ENCODE data around the gene ABCC5.
"Not testable (repeated sequence)": the region's sequence is repeated elsewhere in the genome, so short reads cannot be mapped to it uniquely, and the experiment has no call there.

The ABCC5 gene

GRCh38 chr3:184017672-184018423 is at the start of gene ABCC5:
Gene ABCC5 (minus strand): TSS chr3:184017884. CDS start chr3:184014392, 3,492 bp downstream.
- in situ Hi-C loops (cut with HindIII; ENCODE audit: low pct_ligation_motif_present, low pct_unique_long_range_greater_than_20kb, low sequenced_read_pairs) = no loop called here
- DNase-seq = peak; percentile 88

GRCh38 chr3:184066211-184066610 is 48.5 kb upstream of the ABCC5 start:
- DNase-seq = no peak
- in situ Hi-C loops (cut with HindIII; ENCODE audit: low pct_ligation_motif_present, low pct_unique_long_range_greater_than_20kb, low sequenced_read_pairs) = no loop called here

DNA sequence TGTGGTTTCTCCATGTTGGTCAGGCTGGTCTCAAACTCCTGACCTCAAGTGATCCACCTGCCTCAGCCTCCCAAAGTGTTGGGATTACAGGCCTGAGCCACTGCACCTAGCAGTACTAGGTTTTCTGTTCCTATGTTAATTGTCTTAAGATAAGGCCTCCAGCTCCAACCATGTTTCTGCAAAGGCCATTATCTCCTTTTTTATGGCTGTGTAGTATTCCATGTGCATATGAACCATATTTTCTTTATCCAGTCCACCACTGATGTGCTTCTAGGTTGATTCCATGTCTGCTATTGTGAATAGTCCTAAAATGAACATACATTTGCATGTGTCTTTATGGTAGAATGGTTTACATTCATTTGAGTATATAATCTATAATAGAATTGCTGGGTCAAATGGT is 45.0 kb upstream of the ABCC5 start:
- no peak for DNase-seq
- in situ Hi-C loops (cut with HindIII; ENCODE audit: low pct_ligation_motif_present, low pct_unique_long_range_greater_than_20kb, low sequenced_read_pairs) = no loop called here

GRCh38 chr3:184059424-184059823 is 41.7 kb upstream of the ABCC5 start:
- no peak for DNase-seq
- in situ Hi-C loops (cut with HindIII; ENCODE audit: low pct_ligation_motif_present, low pct_unique_long_range_greater_than_20kb, low sequenced_read_pairs) = no loop called here

DNA sequence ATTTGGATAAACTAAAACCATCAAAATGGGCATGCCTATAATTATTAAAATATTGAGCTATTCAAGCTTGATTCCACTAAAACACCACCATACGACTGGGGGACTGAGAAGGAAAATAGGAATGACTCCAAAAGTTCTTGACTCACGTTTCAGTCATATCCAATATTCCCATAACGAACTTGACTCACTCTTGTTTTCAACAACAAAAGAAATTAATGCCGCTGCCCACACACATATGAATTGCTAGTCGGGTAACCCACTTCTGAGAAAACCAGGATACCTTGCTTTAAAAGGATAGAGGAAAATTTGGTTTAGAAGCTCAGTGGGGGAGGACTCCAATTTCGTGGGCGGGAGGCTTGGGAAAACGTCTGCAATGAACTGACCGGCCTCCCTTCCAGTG is 40.3 kb upstream of the ABCC5 start:
- DNase-seq = no peak
- in situ Hi-C loops (cut with HindIII; ENCODE audit: low pct_ligation_motif_present, low pct_unique_long_range_greater_than_20kb, low sequenced_read_pairs) = no loop called here

DNA sequence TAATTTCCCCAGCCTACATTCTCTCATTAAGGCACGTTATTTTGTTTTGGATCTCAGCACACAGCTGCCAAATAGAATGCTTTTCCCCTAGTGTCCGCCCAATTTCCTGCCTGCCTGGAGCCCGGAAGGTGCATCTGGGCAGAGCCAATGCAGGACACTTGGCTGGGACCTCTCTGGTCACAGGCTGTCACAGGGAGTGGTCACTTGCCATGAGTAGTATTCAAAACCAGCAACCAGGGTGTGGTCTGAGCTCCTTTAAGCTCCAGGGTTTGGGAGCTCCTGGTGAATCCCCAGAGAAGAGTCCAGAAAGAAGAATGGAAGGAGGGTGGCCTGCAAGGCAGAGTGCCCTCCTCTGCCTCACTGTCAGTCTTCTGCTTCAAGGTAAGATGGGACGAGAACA is 35.1 kb upstream of the ABCC5 start, which contains the start of gene HTR3C:
TSS of gene HTR3C (plus strand) at position 281 of the 400 bp plus-strand sequence. CDS start at position 315, 34 bp downstream.
- DNase-seq = no peak
- in situ Hi-C loops (cut with HindIII; ENCODE audit: low pct_ligation_motif_present, low pct_unique_long_range_greater_than_20kb, low sequenced_read_pairs) = no loop called here

DNA sequence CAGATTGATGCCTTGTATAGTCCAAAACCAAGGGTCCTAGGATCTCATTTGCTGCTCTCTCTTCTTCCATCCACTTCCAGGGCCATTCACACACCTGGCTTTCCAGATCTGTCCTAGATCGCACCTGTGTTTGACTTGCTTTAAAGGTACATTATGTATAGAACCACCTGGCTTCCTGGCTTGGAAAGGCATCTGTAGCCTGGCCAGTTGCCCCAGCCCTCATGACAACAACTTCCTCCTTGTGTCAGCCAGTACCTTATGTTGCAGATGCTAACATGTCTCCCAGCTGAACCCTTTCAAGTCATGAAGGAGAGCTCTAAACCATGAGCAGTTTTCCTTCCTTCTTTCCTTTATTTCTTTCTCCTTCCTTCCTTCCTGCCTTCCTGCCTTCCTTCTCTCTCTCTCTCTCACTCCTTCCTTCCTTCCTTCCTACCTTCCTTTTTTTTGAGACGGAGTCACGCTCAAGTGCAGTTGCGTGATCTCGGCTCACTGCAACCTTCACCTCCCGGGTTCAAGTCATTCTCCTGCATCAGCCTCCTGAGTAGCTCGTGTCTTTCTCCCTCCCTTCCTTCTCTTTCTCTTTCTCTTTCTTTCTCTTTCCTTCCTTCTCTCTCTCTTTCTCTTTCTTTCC is 32.6 kb upstream of the ABCC5 start:
- no peak for DNase-seq
- in situ Hi-C loops (cut with HindIII; ENCODE audit: low pct_ligation_motif_present, low pct_unique_long_range_greater_than_20kb, low sequenced_read_pairs) = no loop called here

GRCh38 chr3:184045995-184046394 is 28.3 kb upstream of the ABCC5 start:
- in situ Hi-C loops (cut with HindIII; ENCODE audit: low pct_ligation_motif_present, low pct_unique_long_range_greater_than_20kb, low sequenced_read_pairs) = no loop called here
- DNase-seq = no peak

GRCh38 chr3:184042617-184043016 is 24.9 kb upstream of the ABCC5 start:
- no peak for DNase-seq
- in situ Hi-C loops (cut with HindIII; ENCODE audit: low pct_ligation_motif_present, low pct_unique_long_range_greater_than_20kb, low sequenced_read_pairs) = no loop called here

GRCh38 chr3:184040010-184040409 is 22.3 kb upstream of the ABCC5 start:
- peak; percentile 41 for DNase-seq
- in situ Hi-C loops (cut with HindIII; ENCODE audit: low pct_ligation_motif_present, low pct_unique_long_range_greater_than_20kb, low sequenced_read_pairs) = no loop called here

DNA sequence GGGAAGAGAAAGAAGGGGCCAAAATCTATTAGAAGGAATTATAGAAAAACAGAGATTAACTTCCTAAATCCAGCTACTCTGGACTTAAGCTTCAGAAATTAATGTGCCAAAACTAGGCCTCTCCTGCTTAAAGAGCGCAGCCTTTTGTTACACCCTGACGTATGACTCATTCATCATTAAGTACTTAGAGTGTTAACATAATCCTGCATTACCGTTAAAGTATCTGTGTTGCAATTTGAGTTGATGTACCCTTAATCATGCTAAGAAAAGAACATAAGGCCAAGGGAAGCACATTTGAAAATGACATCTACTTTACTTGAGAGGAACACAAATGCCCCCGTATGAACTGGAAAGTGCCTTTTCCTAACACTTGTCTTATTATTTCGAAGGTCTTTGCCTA is 21.7 kb upstream of the ABCC5 start:
- in situ Hi-C loops (cut with HindIII; ENCODE audit: low pct_ligation_motif_present, low pct_unique_long_range_greater_than_20kb, low sequenced_read_pairs) = no loop called here
- DNase-seq = no peak

- in situ Hi-C loops (cut with HindIII; ENCODE audit: low pct_ligation_motif_present, low pct_unique_long_range_greater_than_20kb, low sequenced_read_pairs) = not testable (repeated sequence)
These were observed 20.6 kb upstream of the ABCC5 start for GRCh38 chr3:184038307-184038706.

GRCh38 chr3:184037816-184038215 is 20.1 kb upstream of the ABCC5 start:
- no peak for DNase-seq
- in situ Hi-C loops (cut with HindIII; ENCODE audit: low pct_ligation_motif_present, low pct_unique_long_range_greater_than_20kb, low sequenced_read_pairs) = no loop called here

More at GRCh38 chr3:184038307-184038706, 20.6 kb upstream of the ABCC5 start:
- DNase-seq = not testable (repeated sequence)

- peak; percentile 81 for DNase-seq
These were observed 13.6 kb upstream of the ABCC5 start, which contains the start of gene HTR3D for GRCh38 chr3:184031187-184031792. Gene HTR3D (plus strand): TSS chr3:184031742. CDS start chr3:184031742, 0 bp downstream.

DNA sequence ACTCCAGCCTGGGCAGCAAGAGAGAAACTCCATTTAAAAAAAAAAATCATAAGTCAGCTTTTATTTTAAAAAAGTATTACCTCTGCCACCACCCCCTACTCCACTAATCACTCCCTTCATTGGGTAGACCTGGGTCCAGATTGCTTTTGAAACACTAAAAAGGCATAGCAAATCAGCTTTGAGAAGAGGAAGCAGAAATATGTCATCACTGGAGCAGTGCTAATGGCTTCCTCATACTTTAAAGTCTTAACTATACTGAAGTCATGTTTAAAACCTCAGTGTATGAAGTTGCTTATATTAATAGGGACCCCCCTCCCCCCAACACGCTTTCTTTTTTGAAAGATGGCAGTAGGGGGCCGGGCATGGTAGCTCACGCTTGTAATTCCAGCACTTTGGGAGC is 12.9 kb upstream of the ABCC5 start:
- in situ Hi-C loops (cut with HindIII; ENCODE audit: low pct_ligation_motif_present, low pct_unique_long_range_greater_than_20kb, low sequenced_read_pairs) = no loop called here
- DNase-seq = no peak

More at GRCh38 chr3:184031187-184031792, 13.6 kb upstream of the ABCC5 start, which contains the start of gene HTR3D:
- in situ Hi-C loops (cut with HindIII; ENCODE audit: low pct_ligation_motif_present, low pct_unique_long_range_greater_than_20kb, low sequenced_read_pairs) = no loop called here

DNA sequence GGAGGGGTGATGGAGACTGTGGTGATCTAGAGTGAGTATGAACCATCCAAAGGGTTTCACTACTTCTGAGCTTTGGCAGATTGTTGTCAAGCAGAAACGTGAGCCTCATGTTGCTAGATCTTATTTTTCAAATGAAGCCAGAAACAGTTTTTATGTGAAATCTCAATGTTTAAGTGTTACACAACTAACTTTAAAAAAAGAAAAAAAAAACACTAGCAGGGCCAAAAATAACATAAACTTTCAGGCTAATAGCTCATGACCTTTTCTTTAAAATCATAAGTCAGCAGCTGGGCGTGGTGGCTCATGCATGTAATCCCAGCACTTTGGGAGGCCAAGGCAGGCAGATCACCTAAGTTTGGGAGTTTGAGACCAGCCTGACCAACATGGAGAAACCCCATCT is 11.8 kb upstream of the ABCC5 start:
- no peak for DNase-seq
- in situ Hi-C loops (cut with HindIII; ENCODE audit: low pct_ligation_motif_present, low pct_unique_long_range_greater_than_20kb, low sequenced_read_pairs) = no loop called here

- DNase-seq; in situ Hi-C loops (cut with HindIII; ENCODE audit: low pct_ligation_motif_present, low pct_unique_long_range_greater_than_20kb, low sequenced_read_pairs): not testable (repeated sequence)
These were observed 10.7 kb upstream of the ABCC5 start for GRCh38 chr3:184028275-184028890.

GRCh38 chr3:184025256-184025655 is 7.6 kb upstream of the ABCC5 start:
- DNase-seq; in situ Hi-C loops (cut with HindIII; ENCODE audit: low pct_ligation_motif_present, low pct_unique_long_range_greater_than_20kb, low sequenced_read_pairs): not testable (repeated sequence)

DNA sequence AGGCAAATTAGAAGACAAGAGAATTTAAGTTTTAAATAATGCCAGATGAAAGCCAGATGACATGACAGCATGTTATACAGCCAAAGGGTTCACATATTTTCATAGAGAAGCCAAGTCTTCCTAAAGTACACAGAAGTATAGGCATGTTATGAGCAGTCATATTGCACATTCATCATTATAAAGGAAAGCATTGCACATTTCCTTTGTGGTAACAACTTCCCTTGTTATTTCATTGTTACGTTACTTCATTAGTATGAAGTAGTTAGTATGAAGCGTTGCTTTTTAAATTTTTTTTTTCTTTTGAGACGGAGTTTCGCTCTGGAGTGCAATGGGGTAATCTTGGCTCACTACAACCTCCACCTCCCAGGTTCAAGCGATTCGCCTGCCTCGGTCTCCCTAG is 4.6 kb upstream of the ABCC5 start:
- in situ Hi-C loops (cut with HindIII; ENCODE audit: low pct_ligation_motif_present, low pct_unique_long_range_greater_than_20kb, low sequenced_read_pairs) = no loop called here
- DNase-seq = no peak
